Spleen (tissue), 7 donors: ENCODE data around the gene WDR62.

ENCODE experiments used
- CTCF ChIP-seq, 11 experiments: fragments of 200-600 bp in 7 of 11; fragments of 450-650 bp in 4 of 11; sonication (generic) in 4 of 11; IDR thresholded peaks in 8 of 11; conservative IDR thresholded peaks in 3 of 11; 1 replicate in 7 of 11; 2 replicates in 4 of 11; pipeline versions ENCODE4 v1.4.0 to v1.8.0; 2016 to 2021; ENCODE audit warnings: antibody characterized with exemption in 11 of 11, inconsistent platforms in 4 of 11, mild to moderate bottlenecking in 1 of 11
- POLR2AphosphoS5 ChIP-seq, 3 donors: sonication (generic); formaldehyde crosslinking; IDR thresholded peaks; one replicate each; pipeline ENCODE4 v1.5.1; 2017; ENCODE audit warnings: antibody characterized with exemption in 3 of 3
- donor health status: DM: no; HTN: no; CAD: no; lungs with moderate emphysema.
- donor health status: DM: no; HTN: no; CAD: no.
- donor health status: DM: no; HTN: no; CAD: no.

GRCh38 chr19:36100476-36100875 is 45.8 kb downstream of the WDR62 start:
- TF ChIP-seq CTCF (IDR thresholded peaks at IDR 0.05 in 8 of 11, conservative IDR thresholded peaks at IDR 0.05 in 3 of 11) (no peak), POLR2AphosphoS5 (IDR thresholded peaks at IDR 0.05) (peak in 2 of 3 donors; percentile 59 to 63)
